K562 (cell line): ENCODE measurements around the gene MAGIX. TPM values are rescaled to one million over a fixed set of nuclear protein-coding genes. Genes with fewer than 3 reads are reported as not detected.

Experiments
- ATAC-seq: fragments of 200-7000 bp; cut with Tn5 transposase; 3 replicates; pipeline ENCODE4 v1.9.1; 2020; ENCODE audit warnings: moderate library complexity
- BruUV-seq: library from RNA; stranded (reverse); fragments of 400-500 nt; replicated peaks from 2 replicates; lab custom pipeline; 2021; lab: Mats Ljungman, UMichigan
- CTCF ChIA-PET: fragments of 300-600 bp; formaldehyde crosslinking; extraction: SDS; loops from one replicate; lab custom pipeline; 2021; ENCODE audit warnings: low intra/inter-chr PET ratio; lab: Yijun Ruan, JAX
- POLR2A ChIA-PET: fragments of 300-600, 350-650 bp; sonication (Branson Sonifier 250); formaldehyde crosslinking; extraction: SDS; loops from one replicate; lab custom pipeline; 2021; ENCODE audit warnings: antibody characterized with exemption, inconsistent platforms; lab: Yijun Ruan, JAX
- DNase-seq, 4 experiments: peaks; one replicate each; pipeline versions ENCODE4 v3.0.0 to v3.0.0-alpha.2; 2011 to 2018; ENCODE audit warnings: low spot score in 3 of 4, mixed read lengths in 3 of 4; ENCODE audit errors: extremely low read depth in 1 of 4
- FAIRE-seq: peaks from 2 replicates; lab custom pipeline; 2011; peaks lifted over from hg19 to GRCh38; lab: Jason Lieb, UNC
- H2AFZ ChIP-seq: 2 replicates; pipeline ENCODE4 v1.6.0; 2011; ENCODE audit warnings: low read depth, low read length, control low read depth, inconsistent platforms
- H3K27ac ChIP-seq: fragments of 200-600 bp; 3 replicates; pipeline ENCODE4 v1.8.0; 2011; ENCODE audit warnings: low read depth, mild to moderate bottlenecking, control low read depth, inconsistent platforms, low read length, moderate library complexity, mixed read lengths; ENCODE audit errors: extremely low read depth
- H3K27me3 ChIP-seq, 2 experiments: fragments of 300-600 bp in 1 of 2; 2 replicates in 1 of 2; 3 replicates in 1 of 2; pipeline versions ENCODE4 v1.6.0 to v1.8.0; 2011; ENCODE audit warnings: inconsistent platforms in 2 of 2, low read length in 2 of 2, mild to moderate bottlenecking in 1 of 2, mixed read lengths in 1 of 2, moderate library complexity in 1 of 2; ENCODE audit not compliant: control insufficient read depth in 2 of 2, insufficient read depth in 2 of 2
- H3K36me3 ChIP-seq: fragments of 300-600 bp; 3 replicates; pipeline ENCODE4 v1.8.0; 2011; ENCODE audit warnings: mild to moderate bottlenecking, low read length, inconsistent platforms; ENCODE audit not compliant: control insufficient read depth, insufficient read depth
- H3K4me1 ChIP-seq, 2 experiments: fragments of 200-600 bp in 1 of 2; replicated peaks in 1 of 2; 2 replicates in 1 of 2; 3 replicates in 1 of 2; pipeline versions ENCODE4 v1.5.1 to v1.8.0; 2011; ENCODE audit warnings: inconsistent platforms in 2 of 2, low read length in 2 of 2, mild to moderate bottlenecking in 1 of 2, mixed read lengths in 1 of 2, moderate library complexity in 1 of 2; ENCODE audit not compliant: control insufficient read depth in 2 of 2, insufficient read depth in 2 of 2
- H3K4me2 ChIP-seq: 2 replicates; pipeline ENCODE4 v1.6.1; 2011; ENCODE audit warnings: low read length, control low read depth, inconsistent platforms, mixed read lengths; ENCODE audit not compliant: insufficient read depth
- H3K4me3 ChIP-seq: fragments of 200-600 bp; sonication (generic), shearing (Covaris generic); 2 replicates; pipeline ENCODE4 v1.5.1; 2016; ENCODE audit warnings: control low read depth, inconsistent platforms
- H3K79me2 ChIP-seq: fragments of 200-600 bp; 3 replicates; pipeline ENCODE4 v1.8.0; 2011; ENCODE audit warnings: low read length, inconsistent platforms; ENCODE audit not compliant: control insufficient read depth, insufficient read depth
- H3K9ac ChIP-seq, 2 experiments: 2 replicates each; pipeline versions ENCODE4 v1.6.0 to v1.6.1; 2011; ENCODE audit warnings: low read depth in 2 of 2, low read length in 2 of 2, control low read depth in 1 of 2, inconsistent platforms in 1 of 2, mild to moderate bottlenecking in 1 of 2, mixed read lengths in 1 of 2; ENCODE audit not compliant: insufficient read depth in 1 of 2
- H3K9me1 ChIP-seq: one replicate; pipeline ENCODE4 v1.6.0; 2011; ENCODE audit warnings: inconsistent platforms, mild to moderate bottlenecking, low read length, moderate library complexity; ENCODE audit not compliant: control insufficient read depth, insufficient read depth
- H3K9me3 ChIP-seq: replicated peaks from 2 replicates; pipeline ENCODE4 v1.5.1; 2011; ENCODE audit warnings: low read depth, low read length, inconsistent platforms; ENCODE audit not compliant: control insufficient read depth, insufficient read depth
- H4K20me1 ChIP-seq: replicated peaks from 2 replicates; pipeline ENCODE4 v1.6.1; 2011; ENCODE audit warnings: low read length, inconsistent platforms, mixed read lengths; ENCODE audit not compliant: control insufficient read depth, insufficient read depth
- CCAR2 ChIP-seq: fragments of 200-400 bp; formaldehyde crosslinking; IDR thresholded peaks from 2 replicates; pipeline ENCODE4 v1.6.1; 2017; ENCODE audit warnings: mild to moderate bottlenecking, low read depth, low read length
- HMG20A ChIP-seq: fragments of 450-650 bp; formaldehyde crosslinking; conservative IDR thresholded peaks from 2 replicates; pipeline ENCODE4 v1.4.0; 2020; ENCODE audit warnings: mild to moderate bottlenecking, mixed read lengths
- KLF6 ChIP-seq: fragments of 250-450 bp; sonication (Bioruptor Pico); IDR thresholded peaks from 2 replicates; pipeline ENCODE4 v1.4.0; 2020; ENCODE audit warnings: mild to moderate bottlenecking, moderate library complexity, borderline replicate concordance
- MGA ChIP-seq: fragments of 450-650 bp; IDR thresholded peaks from 2 replicates; pipeline ENCODE4 v1.6.1; 2016; ENCODE audit warnings: mild to moderate bottlenecking, moderate library complexity
- THRAP3 ChIP-seq: fragments of 450-650 bp; IDR thresholded peaks from 2 replicates; pipeline ENCODE4 v1.6.1; 2016; ENCODE audit warnings: mild to moderate bottlenecking, inconsistent platforms, borderline replicate concordance
- ZBTB33 ChIP-seq: sonication (generic); formaldehyde crosslinking; IDR thresholded peaks from 2 replicates; pipeline ENCODE4 v1.8.1; 2023; ENCODE audit warnings: mild to moderate bottlenecking, missing genetic modification reagents
- ZNF263 ChIP-seq: sonication (generic); formaldehyde crosslinking; IDR thresholded peaks from 2 replicates; pipeline ENCODE4 v1.8.0; 2022; ENCODE audit warnings: mild to moderate bottlenecking, missing genetic modification reagents, borderline replicate concordance
- ZNF384 ChIP-seq: IDR thresholded peaks from 2 replicates; pipeline ENCODE4 v1.6.1; 2012; ENCODE audit warnings: low read depth, low read length, improper control_type of control experiment
- ZNF511 ChIP-seq: sonication (generic); formaldehyde crosslinking; IDR thresholded peaks from 2 replicates; pipeline ENCODE4 v1.8.0; 2022; ENCODE audit warnings: mild to moderate bottlenecking, missing genetic modification reagents
- WGBS: fragments of 100-300 bp; shearing (Covaris generic); methylation state at CpG from one replicate; pipeline ENCODE4 v1.1.6; 2016; ENCODE audit warnings: low coverage, mixed read lengths; ENCODE audit not compliant: insufficient coverage; ENCODE audit errors: missing lambda C conversion rate; 5-methylcytosine and 5-hydroxymethylcytosine counted together
- in situ Hi-C: fragments of 300-500 bp; cut with MboI; formaldehyde crosslinking; loops from 4 replicates; pipeline ENCODE4 v1.15.0; 2018; ENCODE audit warnings: inconsistent platforms, mixed read lengths
- intact Hi-C: fragments of 100-400 bp; cut with micrococcal nuclease; formaldehyde crosslinking; loops from 2 replicates; pipeline ENCODE4 v1.14.2; 2022
- polyA plus RNA-seq, 8 experiments: library from polyadenylated mRNA; depleted of rRNA in 4 of 8; stranded (reverse) in 5 of 8; unstranded in 3 of 8; fragments of >200 nt; fragmentation: Nextera tagmentation in 2 of 8; fragmentation: Illumina TruSeq in 1 of 8; extraction: Ambion mirVana in 2 of 8; extraction: Trizol in 1 of 8; gene quantifications; 2 replicates each; pipeline versions ENCODE4 v1.2.1 to v1.2.3, GENCODE V29; 2011 to 2014; ENCODE audit warnings: inconsistent platforms in 1 of 8, missing spikeins in 1 of 8
- total RNA-seq, 7 experiments: library from RNA; depleted of rRNA in 6 of 7; stranded (reverse); fragments of >200 nt in 6 of 7; fragmentation: Illumina TruSeq in 2 of 7; extraction: Trizol in 2 of 7; gene quantifications; 2 replicates each; pipeline versions ENCODE4 v1.2.1 to v1.2.3, GENCODE V29; 2011 to 2021; ENCODE audit warnings: low replicate concordance in 1 of 7

Gene MAGIX
- total and polyA plus RNA-seq, 9 of the 15 experiments (the other 6 are each of a cell fraction or from before 2014, with no cell fraction given), result 0.08 to 3.5 (median 0.47) TPM

GRCh38 chrX:49211074-49211473 lies 48.5 kb downstream of the MAGIX start:
- peaks cover 0 to 6% of the 10 kb centered on the region in 2 experiments; a peak in 1 of 5 replicates for H3K27me3 ChIP-seq
- no peak overlapping the region for H3K4me3 ChIP-seq
- intact Hi-C loops, result no loop called here
- no peak for ATAC-seq
- H3K4me2 ChIP-seq, result no peak overlapping the region
- POLR2A ChIA-PET, result no interaction called here
- no peaks in the 10 kb centered on the region for H3K36me3 ChIP-seq
- H3K27ac ChIP-seq, result no peak overlapping the region
- no peaks in the 10 kb centered on the region for H3K9me1 ChIP-seq
- WGBS, result 11% methylated on average over 7 of the region's 9 CpGs
- in situ Hi-C loops, result no loop called here
- no peak overlapping the region for H3K9ac ChIP-seq
- FAIRE-seq, result no peak
- H2AFZ ChIP-seq, result no peak overlapping the region
- no peaks in the 10 kb centered on the region for H3K9me3 ChIP-seq
- CTCF ChIA-PET, result no interaction called here
- no peak for DNase-seq
- H4K20me1 ChIP-seq, result no peaks in the 10 kb centered on the region
- H3K79me2 ChIP-seq, result no peaks in the 10 kb centered on the region
- BruUV-seq, result no TSS peak
- H3K4me1 ChIP-seq, result peaks cover 0 to 7% of the 10 kb centered on the region in 2 experiments; a peak in 3 of 5 replicates
- TF ChIP-seq MGA (no peak), ZBTB33 (no peak), ZNF263 (CRISPR knock-in tag) (no peak), CCAR2 (no peak), KLF6 (CRISPR knock-in tag) (no peak), THRAP3 (no peak), ZNF511 (CRISPR knock-in tag) (no peak), ZNF384 (no peak), HMG20A (no peak)
